ENCODE data around the gene SYNPR.

SYNPR gene

DNA sequence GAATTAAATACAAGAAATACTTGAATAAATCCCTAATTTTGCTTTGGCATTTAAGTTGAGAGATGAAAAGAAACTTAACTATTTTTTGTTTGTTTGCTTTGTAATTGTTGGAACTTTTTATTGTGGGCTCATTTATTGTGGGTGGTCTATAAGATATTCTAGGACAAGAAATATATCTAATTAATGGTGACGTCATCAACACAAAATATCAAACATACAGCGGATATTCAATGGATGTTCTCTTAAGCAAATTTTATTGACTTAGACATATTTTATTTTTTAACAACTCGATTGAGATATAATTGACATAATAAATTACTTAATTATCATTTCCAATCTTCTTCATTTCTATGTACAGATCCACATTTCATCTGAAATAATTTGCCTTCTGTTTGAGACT, 30.0 kb downstream of the SYNPR start:
- DNase-seq: no peak

DNA sequence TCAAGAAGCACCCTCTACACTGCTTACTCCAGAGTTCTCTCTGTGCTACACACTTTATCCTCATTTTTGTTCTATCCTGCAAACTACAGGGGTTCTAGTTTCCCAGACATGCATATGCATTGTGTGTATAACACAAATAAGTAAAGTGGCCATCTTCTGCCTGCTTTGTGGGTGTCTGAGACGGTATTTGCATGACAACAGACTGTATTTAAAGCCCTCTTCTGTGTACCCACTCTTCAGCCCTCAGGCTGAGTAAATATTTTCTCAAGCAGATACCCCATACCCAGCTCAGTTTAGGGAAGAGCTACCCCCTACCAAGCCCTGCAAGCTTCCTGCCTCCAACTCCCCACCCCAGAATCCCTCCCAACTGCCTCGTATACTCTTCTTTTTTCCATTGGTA, 31.7 kb downstream of the SYNPR start:
- DNase-seq: no peak

DNA sequence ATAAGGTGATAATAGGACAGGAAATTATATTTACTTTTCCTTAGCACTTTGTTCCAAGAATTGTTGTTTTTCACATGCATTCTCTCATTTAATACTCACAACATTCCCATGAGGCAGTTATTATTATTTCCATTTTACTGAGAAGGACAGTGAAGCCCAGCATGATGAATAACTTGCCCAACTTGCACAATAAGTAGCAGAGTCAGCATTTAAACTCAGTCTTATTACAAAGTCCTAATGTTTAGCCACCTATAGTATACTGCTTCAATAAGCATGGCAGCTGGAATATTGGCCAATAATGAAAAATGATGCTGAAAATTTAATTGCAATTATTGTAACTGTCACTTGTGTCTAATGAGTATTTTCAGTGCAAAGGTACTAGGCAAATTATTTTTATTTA, 45.7 kb downstream of the SYNPR start:
- DNase-seq: no peak

DNA sequence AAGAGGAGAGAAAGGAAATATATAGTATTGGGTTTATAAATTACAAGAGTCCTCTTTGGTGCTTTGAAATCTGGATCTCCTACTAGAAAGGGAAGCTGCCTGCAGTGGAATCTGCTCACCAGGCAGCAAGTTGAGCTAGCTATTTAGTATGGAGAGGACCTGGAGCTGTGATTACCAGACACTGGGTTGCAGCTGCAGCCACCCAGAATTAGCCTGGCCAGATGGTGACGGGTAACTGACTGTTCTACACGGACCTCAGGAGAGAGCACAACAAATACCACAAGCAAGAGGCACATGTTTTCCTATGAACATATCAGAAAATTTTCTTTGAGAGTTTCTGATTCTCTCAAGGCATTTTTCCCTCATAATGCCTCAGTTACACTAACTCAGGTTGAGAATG, 46.5 kb downstream of the SYNPR start:
- DNase-seq: peak; percentile 31

DNA sequence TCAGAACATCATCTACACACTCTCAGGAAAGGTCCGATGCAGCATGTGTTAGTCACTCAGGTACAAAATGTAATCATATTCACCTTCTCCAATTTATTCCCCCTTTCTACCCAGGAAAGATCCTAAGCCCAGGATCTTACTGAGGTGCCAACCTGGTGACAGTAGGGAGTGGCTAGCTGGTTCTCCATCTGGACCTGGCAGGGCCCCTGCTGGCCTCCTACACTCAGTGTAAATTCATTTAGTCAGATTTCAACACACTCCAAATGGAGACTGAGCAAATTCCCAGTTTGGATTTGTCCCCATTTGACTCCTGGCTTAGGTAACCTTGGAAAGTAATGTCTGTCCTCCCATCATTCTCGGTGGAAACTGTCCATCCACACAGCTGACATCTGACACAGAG, 47.3 kb downstream of the SYNPR start:
- no peak for DNase-seq

DNA sequence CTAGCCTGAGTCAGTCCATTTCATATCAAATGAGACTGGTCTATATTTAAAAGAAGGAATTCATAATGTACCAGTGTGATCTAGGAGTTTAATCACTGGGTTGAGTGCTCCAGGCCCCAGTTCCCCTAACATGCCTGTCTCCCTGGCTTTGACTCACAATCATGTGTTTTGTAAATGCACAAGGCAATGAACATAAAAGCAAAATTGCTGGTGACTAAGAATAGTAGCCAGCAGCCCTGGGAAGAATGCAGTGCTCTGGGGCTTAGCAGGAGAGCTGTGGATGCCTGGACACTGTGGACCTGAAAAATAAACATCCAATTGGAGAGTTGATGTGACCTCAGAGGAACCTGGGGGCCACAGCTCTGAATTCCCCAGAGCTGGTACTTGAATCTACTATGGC, 50.3 kb downstream of the SYNPR start:
- no peak for DNase-seq

DNA sequence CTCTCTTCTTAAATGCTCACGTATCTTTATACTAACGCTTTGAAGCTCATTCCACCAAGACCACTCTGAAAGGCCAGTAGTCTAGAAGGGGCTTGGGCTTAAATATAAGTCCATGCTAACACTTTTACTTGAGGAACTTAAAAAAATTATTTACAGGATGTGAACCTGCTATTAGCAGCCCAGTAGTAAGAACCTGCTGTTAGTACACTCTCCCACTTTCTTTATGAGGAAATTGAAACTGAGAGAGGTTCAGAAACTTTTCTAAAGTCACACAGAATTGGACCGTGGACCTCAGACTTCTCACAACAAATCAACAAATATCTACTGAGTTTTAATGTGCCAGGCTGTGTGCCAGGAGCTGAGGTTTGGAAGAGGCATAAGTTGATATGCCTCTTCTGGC, 53.4 kb downstream of the SYNPR start:
- no peak for DNase-seq

DNA sequence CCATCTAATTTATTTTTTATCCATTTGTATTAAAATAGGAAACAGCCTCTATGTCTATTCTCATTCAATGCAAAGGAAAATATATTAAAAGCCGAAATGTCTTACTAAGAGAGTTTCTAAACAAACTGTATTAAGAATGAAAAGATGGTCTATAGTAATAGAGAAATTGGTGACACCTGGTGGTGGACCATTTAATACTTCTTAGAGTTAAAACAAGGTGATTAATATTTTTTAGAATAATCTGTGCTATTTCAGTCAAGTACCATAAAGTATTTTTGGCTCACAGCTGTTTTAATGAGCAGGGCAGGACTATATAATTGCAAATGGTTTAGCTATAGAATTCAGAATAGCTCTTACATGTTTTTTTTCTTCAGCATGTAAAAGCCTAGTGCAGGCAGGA, 55.7 kb downstream of the SYNPR start:
- DNase-seq: no peak

DNA sequence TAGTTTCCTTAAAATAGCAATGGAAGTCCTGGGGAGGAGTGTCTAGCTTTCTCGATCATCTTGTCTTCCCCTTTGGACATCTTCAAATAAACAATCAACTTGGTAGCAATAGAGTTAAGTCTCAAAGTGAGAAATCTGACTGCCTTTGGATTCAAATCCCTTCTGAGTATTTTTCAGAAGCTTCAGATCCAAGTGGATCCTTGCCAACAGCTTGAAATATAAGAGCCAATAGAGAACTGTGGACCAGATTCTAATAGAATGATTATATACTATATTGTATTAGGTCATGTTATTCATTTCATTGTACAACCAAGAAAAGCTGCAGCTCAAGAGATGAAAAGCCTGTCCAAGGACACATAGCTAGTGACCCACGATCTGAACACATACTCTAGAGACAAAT, 60.2 kb downstream of the SYNPR start:
- DNase-seq: no peak

DNA sequence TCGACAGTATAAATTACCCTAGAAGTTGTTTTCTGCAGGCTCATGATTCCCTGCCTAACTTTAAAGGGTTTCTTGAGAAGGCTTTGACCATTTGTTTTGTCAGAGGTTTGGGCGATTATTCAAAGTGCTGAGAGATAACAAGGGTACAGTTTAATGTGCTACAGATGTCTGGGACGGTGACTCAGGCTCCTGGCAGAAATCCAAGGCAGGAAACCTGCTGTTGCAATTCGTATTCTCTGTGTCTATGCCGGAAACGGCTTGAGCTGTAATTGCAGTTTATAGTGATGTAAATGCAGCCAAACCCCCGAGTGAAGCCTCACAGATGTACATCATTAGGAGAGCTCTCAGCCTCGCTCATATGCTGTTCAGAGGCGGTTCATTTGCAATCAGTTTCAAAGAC, 65.6 kb downstream of the SYNPR start:
- peak; percentile 86 for DNase-seq

DNA sequence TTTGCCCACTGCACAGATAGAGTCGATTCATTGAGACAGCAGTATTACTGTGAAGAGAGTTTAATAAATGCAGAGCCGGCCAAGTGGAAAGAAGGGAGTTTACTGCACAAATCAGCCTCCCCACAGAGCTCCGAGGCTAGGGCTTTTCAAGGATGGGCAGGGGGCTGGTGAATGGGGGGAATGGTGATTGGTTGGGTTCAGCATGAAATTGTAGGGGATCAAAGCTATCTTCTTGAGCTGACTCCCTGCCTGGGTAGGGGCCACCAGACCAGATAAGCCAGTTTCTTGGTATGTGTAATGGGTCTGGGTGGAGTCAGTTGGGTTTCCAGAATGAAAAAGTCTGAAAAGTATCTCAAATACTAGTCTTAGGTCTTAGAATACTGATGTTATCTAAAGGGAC, 66.6 kb downstream of the SYNPR start:
- DNase-seq: no peak

DNA sequence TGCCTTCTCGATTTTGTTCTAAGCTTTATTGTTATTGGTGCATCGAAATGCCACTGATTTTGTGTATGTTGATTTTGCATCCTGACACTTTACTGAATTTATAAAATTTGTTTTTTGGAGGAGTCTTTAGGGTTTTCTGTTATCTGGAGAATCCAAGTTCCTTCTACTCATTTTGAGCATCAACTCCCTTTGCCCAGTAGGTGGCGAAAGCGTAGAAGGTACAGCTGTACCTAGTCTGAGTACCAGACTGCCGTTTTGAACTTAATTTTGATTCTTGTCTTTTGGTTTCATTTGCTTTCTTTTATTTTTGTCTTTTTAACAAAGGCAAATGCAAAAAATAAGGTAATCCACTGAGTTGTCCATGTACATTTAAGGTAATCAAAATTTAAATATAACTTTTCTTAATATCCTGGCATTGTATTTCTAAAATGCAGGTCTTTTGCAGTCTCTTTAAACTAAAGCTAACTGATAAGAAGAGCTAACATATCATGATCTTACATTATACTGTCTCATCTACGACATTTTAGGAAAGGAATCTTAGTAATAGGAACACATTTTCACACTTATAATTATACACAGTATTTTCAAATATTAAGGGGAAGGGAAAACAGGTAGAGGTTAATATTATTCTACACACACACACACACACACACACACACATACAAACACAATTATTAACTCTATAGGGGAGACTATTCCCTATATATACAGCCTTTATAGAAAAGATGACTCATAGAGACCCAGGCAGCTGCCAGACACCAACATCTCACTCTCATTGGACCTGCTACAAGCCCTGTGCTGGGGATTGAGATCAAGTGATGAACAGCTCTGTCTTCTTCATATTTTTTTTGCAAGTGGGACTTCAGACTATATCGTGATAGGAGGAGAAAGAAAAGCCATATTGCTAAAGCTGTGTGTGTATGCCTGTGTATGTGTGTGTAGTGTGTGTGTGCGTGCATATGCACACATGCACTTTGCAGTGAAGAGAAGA, 71.8 kb downstream of the SYNPR start:
- DNase-seq: no peak

DNA sequence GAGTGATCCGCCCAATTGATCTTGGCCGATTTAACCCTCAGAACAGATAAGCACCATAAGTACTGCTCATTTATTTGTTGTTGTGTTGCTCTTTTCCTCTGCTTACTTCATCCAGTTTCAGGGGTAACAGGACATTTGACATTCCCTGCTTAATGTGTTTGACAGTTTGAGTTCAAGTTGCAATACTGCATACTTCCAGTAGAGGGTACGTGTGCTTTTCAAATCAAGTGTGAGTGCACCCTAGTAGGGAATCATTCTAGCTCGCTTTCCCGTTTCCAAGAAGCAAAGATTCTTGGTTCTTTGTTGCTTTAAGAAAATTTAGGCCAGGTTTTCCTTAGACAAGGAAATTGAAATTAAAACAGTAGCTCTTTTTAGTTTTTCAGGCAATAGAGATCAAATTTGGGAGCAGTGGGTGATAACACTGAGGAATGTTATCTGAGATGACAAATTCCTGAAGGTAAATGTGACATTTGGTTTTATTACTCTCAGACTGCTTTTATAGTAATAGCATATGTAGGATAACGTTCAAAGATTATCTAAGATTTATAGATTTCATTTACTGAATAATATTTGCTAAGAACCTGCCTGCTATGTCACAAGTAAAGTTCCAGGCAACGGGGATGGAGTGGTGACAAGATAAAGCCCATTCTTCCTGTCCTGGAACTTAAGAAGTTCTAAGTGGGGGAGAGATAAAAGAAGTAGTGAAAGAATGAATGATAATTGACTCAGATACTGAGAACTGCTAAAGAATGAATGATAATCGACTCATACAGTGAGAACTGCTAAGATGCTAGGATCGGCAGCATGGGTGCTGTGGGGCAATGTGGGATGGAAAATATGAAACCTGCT, 73.3 kb downstream of the SYNPR start:
- no peak for DNase-seq

DNA sequence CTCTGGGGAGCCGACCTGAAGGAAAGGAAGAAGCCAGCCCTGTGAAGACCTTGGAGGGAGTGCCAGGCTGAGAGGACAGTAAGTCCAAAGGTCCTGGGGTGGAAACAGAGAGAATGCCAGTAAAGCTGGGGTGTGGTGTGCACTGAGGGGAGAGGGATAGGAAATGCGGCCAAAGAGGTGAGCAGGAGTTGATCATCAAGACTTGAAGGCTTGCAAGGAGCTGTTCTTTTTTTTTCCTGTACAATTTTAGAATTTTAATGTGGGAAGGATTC, 73.8 kb downstream of the SYNPR start:
- DNase-seq: no peak

DNA sequence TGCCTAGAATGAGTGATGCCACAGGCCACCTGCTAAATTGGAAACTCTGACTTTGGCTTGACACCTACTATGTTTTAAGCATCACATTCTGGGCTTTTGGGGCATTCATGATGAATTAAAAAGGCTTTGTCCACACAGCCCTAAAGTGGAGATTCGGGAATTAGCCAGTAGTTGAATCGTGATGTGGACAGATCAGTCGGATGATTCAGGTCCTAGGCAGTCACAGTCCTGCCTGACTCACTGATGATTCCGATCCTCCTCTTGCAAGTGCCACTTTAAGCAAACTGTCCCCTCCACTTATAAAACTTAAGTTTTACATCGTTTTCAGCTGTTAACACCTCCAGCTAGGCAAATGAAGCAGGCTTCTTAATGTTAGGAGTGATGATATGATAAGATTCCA, 75.3 kb downstream of the SYNPR start:
- DNase-seq: no peak

DNA sequence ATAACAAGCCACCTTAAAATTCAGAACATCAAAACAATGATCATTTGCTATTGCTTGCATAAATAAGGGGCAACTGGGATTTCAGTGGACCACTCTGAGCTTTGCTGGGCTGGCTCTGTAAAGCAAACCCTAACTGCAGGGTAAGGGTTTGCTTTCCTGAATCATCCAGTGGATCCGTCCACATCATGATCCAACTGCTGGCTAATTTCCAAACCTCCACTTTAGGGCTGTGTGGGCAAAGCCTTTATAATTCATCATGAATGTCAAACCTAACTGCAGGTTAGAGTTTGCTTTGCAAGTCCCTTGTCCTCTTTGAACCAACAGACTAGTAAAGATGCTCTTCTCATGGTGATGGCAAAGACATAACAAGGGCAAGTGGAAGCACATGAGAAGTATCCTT, 76.1 kb downstream of the SYNPR start:
- no peak for DNase-seq

DNA sequence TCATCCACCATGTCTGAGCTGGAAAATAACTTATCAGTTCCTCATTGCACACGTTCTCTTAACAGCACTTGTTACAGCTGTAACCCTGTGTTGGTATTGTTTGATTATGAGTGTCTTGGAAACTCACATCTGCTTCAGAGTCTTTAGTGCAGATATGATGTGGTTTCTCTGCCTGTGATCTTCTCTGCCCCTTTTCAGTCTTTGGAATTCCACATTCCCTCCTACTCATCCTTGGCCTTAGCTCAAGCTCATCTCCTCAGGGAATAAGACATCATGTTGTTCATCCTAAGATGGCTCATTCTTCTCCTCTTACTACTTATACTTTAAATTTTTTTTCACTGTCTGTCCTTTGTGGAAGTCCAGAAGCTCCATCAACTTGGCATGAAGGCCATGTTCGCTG, 77.7 kb downstream of the SYNPR start:
- DNase-seq: no peak

DNA sequence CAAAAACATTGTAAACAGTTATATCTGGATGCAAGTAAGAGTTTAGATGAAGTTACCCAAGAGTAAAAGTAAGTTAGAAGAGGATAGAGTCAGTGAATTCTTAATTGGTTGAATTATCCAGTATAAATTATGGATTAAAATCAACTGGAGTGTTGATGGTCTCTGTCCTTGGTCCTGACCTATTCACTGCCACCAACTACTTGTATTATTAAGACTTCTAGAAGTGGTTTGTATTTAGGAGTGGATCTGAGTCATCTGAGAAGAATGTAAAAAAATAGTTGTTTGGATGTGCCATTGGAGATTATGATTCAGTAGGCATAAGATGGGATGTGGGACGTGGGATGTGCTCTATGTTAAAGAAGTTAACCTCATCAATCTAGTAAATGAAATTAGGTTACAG, 86.4 kb downstream of the SYNPR start:
- no peak for DNase-seq

DNA sequence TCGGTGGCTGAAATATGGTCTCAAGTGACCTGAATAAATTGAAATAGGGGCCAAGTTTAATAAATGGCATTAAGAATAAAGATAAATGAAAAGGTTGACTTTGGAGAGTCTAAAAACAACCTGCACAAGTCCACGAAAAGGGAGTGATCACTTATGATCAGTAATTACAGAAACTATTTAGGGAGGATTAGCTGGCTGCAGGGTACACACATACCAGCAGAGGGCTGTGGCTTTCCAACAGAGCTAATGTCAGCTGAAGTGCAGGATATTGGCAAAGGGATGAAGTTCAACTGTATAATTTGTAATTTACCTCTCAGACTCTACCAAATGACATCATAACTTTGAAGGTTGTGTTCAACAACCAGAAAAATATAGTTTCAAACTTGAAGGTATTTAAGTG, 86.8 kb downstream of the SYNPR start:
- no peak for DNase-seq

DNA sequence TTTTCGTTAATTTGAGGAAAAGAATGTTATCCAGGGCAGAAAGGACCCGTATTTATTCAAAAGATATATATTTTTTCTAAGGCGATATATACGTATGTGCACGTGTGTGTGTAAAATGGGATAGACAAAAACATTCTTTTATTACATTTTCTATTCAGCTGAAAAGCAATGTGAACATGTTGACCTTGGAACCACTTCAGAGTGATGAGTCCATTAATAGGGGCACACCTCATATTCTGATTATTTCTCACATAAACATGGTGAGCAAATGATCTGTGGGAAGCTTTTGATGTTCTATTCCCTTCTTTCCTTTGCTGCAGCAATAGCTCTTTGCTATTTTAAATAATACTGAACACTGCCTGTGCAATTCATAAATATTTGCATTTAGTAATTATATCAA, 87.6 kb downstream of the SYNPR start:
- DNase-seq: no peak

DNA sequence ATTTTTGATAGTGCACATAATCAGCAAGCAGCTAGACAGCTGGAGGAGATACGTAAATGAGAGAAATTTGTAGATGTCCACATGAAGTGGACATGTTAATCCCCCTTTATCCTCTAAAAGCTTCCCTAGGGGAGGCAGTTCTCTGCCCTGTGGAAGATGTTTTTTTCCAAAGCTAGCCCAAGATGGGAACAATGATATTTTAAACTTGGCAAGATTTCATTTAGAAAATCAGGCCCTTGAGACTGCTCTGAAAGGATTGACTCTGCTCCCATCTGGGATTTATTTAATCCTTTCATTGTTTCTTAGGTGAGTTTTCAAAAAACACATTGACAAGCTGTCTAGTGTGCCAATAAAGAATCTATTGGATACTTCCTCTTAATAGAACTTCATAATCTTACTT, 92.0 kb downstream of the SYNPR start:
- peak; percentile 86 for DNase-seq

DNA sequence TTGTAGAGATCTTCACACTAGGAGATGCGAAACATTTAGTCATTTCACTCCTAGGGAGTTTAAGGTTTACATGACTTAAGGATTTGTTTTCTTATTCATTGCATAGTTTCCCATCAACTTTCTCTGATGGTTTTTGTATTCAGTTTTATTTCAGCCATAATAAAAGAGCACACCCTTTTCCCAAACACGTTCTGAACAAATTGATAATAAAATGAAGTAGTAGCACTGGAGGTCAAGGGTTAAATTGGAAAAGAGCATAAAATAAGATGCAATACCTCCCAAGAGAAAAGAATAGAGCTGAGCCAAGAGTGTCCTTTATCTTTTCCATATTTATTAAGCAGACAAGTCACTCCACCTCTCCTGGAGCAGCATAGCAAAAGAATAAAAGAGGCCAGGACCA, 104.9 kb downstream of the SYNPR start:
- no peak for DNase-seq

DNA sequence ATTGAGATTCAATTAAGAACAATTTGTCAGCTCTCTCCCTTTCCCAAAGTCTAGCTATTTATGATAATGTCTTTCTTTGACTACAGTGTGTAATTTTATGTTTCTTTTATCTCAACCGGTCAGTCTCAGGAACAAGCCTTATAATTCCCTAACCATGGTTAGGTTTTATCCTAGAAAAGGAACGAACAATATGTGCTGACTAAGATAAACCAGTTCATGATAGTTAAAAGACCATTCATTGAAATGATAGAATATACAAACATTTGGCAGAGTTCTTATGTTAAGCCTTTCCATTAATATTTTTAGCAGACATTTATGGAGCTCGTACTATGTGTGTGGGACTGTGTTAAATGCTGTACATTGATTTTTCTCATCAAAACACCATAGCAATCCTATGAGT, 106.3 kb downstream of the SYNPR start:
- DNase-seq: no peak

DNA sequence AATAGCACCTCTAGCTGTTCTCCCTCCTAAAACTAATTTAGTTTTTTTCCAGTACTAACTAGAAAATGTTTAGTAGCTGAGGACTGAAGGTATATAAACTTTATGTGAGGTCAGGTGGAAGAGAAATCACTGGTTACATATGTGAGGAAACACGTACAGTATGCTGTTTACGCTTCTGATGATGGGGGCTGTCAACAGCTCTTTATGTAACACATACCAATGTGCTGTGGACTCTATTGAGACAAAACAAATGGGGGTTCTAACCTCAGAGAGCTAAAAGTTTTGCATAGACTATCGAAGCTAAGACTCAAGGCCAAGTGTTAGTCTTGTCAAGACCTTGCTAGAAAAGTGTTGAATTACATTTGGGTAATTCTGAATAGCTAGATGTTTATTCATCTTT, 107.5 kb downstream of the SYNPR start:
- DNase-seq: no peak

DNA sequence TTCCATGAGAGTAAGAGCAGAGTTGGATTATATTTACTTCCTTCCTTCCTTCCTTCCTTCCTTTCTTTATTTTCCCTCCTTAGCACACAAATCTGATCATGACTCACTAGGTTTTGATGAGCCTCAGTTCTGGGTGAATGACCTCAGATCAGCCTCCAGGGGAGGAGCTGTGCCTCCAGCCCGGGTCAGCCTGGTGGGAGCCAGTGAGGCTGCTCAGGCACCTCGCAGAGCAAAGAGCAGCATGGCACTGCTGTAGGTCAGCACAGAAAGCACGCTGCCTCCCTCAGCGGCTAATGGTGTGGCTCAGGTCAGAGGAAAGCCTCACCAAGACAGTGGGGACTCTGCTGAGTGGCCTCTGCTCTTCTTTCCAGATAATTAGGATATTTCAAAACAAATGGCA, 108.5 kb downstream of the SYNPR start:
- DNase-seq: no peak
